GM23338 (cell line): ENCODE results near the gene HMOX1. TPM values are rescaled to one million over a fixed set of nuclear protein-coding genes. Genes with fewer than 3 reads are reported as not detected.

Source experiments
- ATAC-seq: fragments of 200-7000 bp; cut with Tn5 transposase; 3 replicates; pipeline ENCODE4 v1.9.1; 2020
- DNase-seq: peaks from one replicate; pipeline ENCODE4 v3.0.0-alpha.2; 2015; ENCODE audit warnings: low spot score
- H2AFZ ChIP-seq: fragments of 200-600 bp; sonication (generic); 2 replicates; pipeline ENCODE4 v1.8.0; 2016; ENCODE audit warnings: antibody characterized with exemption, mild to moderate bottlenecking, moderate library complexity
- H3F3A ChIP-seq: fragments of 200-600 bp; sonication (generic); replicated peaks from 2 replicates; pipeline ENCODE4 v1.8.0; 2017; ENCODE audit warnings: antibody characterized with exemption, mixed run types, low read depth
- H3K27ac ChIP-seq: fragments of 200-600 bp; sonication (generic); 2 replicates; pipeline ENCODE4 v1.6.1; 2016; ENCODE audit warnings: low read depth
- H3K27me3 ChIP-seq: fragments of 200-600 bp; sonication (generic); 2 replicates; pipeline ENCODE4 v1.8.0; 2016; ENCODE audit warnings: mild to moderate bottlenecking, mixed run types, moderate library complexity; ENCODE audit not compliant: insufficient read depth
- H3K36me3 ChIP-seq: fragments of 200-600 bp; sonication (generic); 2 replicates; pipeline ENCODE4 v1.8.0; 2016; ENCODE audit warnings: mild to moderate bottlenecking; ENCODE audit not compliant: insufficient read depth
- H3K4me1 ChIP-seq: fragments of 200-600 bp; sonication (generic); 2 replicates; pipeline ENCODE4 v1.8.0; 2016; ENCODE audit warnings: mild to moderate bottlenecking, moderate library complexity; ENCODE audit not compliant: insufficient read depth
- H3K4me2 ChIP-seq: fragments of 200-600 bp; sonication (generic); 2 replicates; pipeline ENCODE4 v1.7.1; 2017; ENCODE audit warnings: mixed run types
- H3K4me3 ChIP-seq: fragments of 200-600 bp; sonication (generic); 2 replicates; pipeline ENCODE4 v1.6.1; 2016; ENCODE audit warnings: mixed run types
- H3K79me2 ChIP-seq: fragments of 200-600 bp; sonication (generic); replicated peaks from 2 replicates; pipeline ENCODE4 v1.8.0; 2017; ENCODE audit warnings: mild to moderate bottlenecking; ENCODE audit not compliant: insufficient read depth
- H3K9me2 ChIP-seq: fragments of 200-600 bp; sonication (generic); 2 replicates; pipeline ENCODE4 v1.8.0; 2017; ENCODE audit not compliant: insufficient read depth
- H4K20me1 ChIP-seq: fragments of 200-600 bp; sonication (generic); replicated peaks from 2 replicates; pipeline ENCODE4 v1.8.0; 2017; ENCODE audit warnings: mild to moderate bottlenecking; ENCODE audit not compliant: insufficient read depth
- H3K27ac Mint-ChIP-seq: 2 replicates; pipeline ENCODE4 v1.8.0; 2020; ENCODE audit warnings: inconsistent platforms, mild to moderate bottlenecking, moderate library complexity, mixed read lengths
- H3K27me3 Mint-ChIP-seq: 3 replicates; pipeline ENCODE4 v1.8.0; 2022; ENCODE audit warnings: low read depth, mild to moderate bottlenecking, moderate library complexity, mixed read lengths, inconsistent platforms; ENCODE audit not compliant: insufficient read depth, poor library complexity
- H3K36me3 Mint-ChIP-seq: 3 replicates; pipeline ENCODE4 v1.8.0; 2021; ENCODE audit warnings: low read depth, mild to moderate bottlenecking, inconsistent platforms, moderate library complexity, mixed read lengths
- H3K4me1 Mint-ChIP-seq: 3 replicates; pipeline ENCODE4 v1.8.0; 2020; ENCODE audit warnings: mild to moderate bottlenecking, inconsistent platforms, mixed read lengths
- H3K4me3 Mint-ChIP-seq: 3 replicates; pipeline ENCODE4 v1.8.0; 2021; ENCODE audit warnings: moderate library complexity, mild to moderate bottlenecking, inconsistent platforms, mixed read lengths
- H3K9me3 Mint-ChIP-seq: 3 replicates; pipeline ENCODE4 v1.8.0; 2020; ENCODE audit warnings: moderate library complexity, mild to moderate bottlenecking, inconsistent platforms, mixed read lengths
- CREB1 ChIP-seq: fragments of 250-450 bp; sonication (Bioruptor Pico); IDR thresholded peaks from 2 replicates; pipeline ENCODE4 v1.5.0; 2020; ENCODE audit warnings: low read depth, mild to moderate bottlenecking, moderate library complexity
- CTCF ChIP-seq, 2 experiments: fragments of 200-600 bp in 1 of 2; sonication (generic) in 1 of 2; conservative IDR thresholded peaks; 2 replicates each; pipeline versions ENCODE4 v1.5.1 to v1.6.1; 2016 to 2017; ENCODE audit warnings: antibody characterized with exemption in 2 of 2, low read depth in 2 of 2, mild to moderate bottlenecking in 2 of 2, moderate library complexity in 1 of 2
- EZH2 ChIP-seq: fragments of 200-600 bp; sonication (generic); IDR thresholded peaks from one replicate; pipeline ENCODE4 v1.8.0; 2017; ENCODE audit warnings: antibody characterized with exemption, mild to moderate bottlenecking, low read depth; ENCODE audit not compliant: unreplicated experiment
- EZH2phosphoT487 ChIP-seq: fragments of 200-600 bp; sonication (generic); IDR thresholded peaks from one replicate; pipeline ENCODE4 v1.8.1; 2018; ENCODE audit warnings: antibody characterized with exemption; ENCODE audit not compliant: unreplicated experiment
- JUNB ChIP-seq: IDR thresholded peaks from one replicate; pipeline ENCODE4 v1.6.1; 2016; ENCODE audit warnings: antibody characterized with exemption; ENCODE audit not compliant: unreplicated experiment
- NANOG ChIP-seq: IDR thresholded peaks from 2 replicates; pipeline ENCODE4 v1.6.1; 2016; ENCODE audit warnings: antibody characterized with exemption, borderline replicate concordance
- POLR2AphosphoS5 ChIP-seq: IDR thresholded peaks from 2 replicates; pipeline ENCODE4 v1.6.1; 2016; ENCODE audit warnings: antibody characterized with exemption, low read depth
- STAT1 ChIP-seq: IDR thresholded peaks from one replicate; pipeline ENCODE4 v1.6.1; 2016; ENCODE audit warnings: antibody characterized with exemption; ENCODE audit not compliant: unreplicated experiment
- ZNF114 ChIP-seq: fragments of 250-450 bp; sonication (Bioruptor Pico); IDR thresholded peaks from 2 replicates; pipeline ENCODE4 v1.5.0; 2020; ENCODE audit warnings: mild to moderate bottlenecking, moderate library complexity
- ZNF331 ChIP-seq: fragments of 250-450 bp; sonication (Bioruptor Pico); IDR thresholded peaks from 2 replicates; pipeline ENCODE4 v1.5.0; 2020; ENCODE audit warnings: low read depth, mild to moderate bottlenecking, moderate library complexity
- polyA plus RNA-seq: library from polyadenylated mRNA; unstranded; fragments of >200 nt; fragmentation: Nextera tagmentation; extraction: Ambion mirVana; gene quantifications from 2 replicates; pipeline ENCODE4 v1.2.1, GENCODE V29; 2016
- total RNA-seq: library from RNA; depleted of rRNA; stranded (reverse); fragments of >200 nt; shearing (Covaris generic); gene quantifications from 2 replicates; pipeline ENCODE4 v1.2.3, GENCODE V29; 2014
- TF ChIP-seq, protein P1 (sequence below): IDR thresholded peaks from one replicate; pipeline ENCODE4 v1.6.1; 2018; ENCODE audit warnings: antibody characterized with exemption; ENCODE audit not compliant: unreplicated experiment
- TF ChIP-seq, protein P2 (sequence below): fragments of 250-450 bp; sonication (Bioruptor Pico); IDR thresholded peaks from 2 replicates; pipeline ENCODE4 v1.5.0; 2020; ENCODE audit warnings: mild to moderate bottlenecking, moderate library complexity
- TF ChIP-seq, protein P3 (sequence below): IDR thresholded peaks from 2 replicates; pipeline ENCODE4 v1.6.1; 2016; ENCODE audit warnings: antibody characterized with exemption

HMOX1 gene
- total and polyA plus RNA-seq, 2 experiments from 2014 or later: 10.9 to 22.6 TPM

DNA sequence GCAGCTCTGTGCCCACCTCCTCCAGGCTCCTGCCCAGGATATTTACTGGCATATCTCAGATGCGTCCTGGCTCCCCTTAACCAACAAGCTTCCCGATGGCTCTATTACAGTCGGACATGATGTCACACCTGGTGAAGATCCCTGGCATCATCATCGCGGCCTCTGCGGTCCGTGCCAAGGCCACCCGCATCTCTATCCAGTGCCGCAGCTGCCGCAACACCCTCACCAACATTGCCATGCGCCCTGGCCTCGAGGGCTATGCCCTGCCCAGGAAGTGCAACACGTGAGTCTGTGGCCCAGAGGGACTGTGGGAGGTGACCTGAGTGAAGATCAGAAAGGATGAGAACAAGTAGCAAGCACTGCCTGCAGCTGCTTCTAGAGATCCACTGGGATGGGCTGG is 25.5 kb downstream of the HMOX1 start:
- H4K20me1 ChIP-seq: peaks cover 12% of the 10 kb centered on the region
- H3K27ac ChIP-seq: no peak overlapping the region
- H3K4me1 ChIP-seq: peaks cover 4% of the 10 kb centered on the region
- DNase-seq (no peak), ATAC-seq (no peak)
- H3K9me3 Mint-ChIP-seq: no peaks in the 10 kb centered on the region
- peaks cover 12% of the 10 kb centered on the region for H3K27me3 Mint-ChIP-seq
- H3K27me3 ChIP-seq: no peaks in the 10 kb centered on the region
- H3K27ac Mint-ChIP-seq: peak overlapping the region; percentile 41; the same call in 1 of the 2 replicates
- 0 out of 2 replicates have a peak, but pooled peaks cover 4% of the 10 kb centered on the region for H3F3A ChIP-seq
- no peak for TF ChIP-seq ZNF331 (CRISPR knock-in tag)
- no peak for TF ChIP-seq JUNB
- TF ChIP-seq ZNF114 (CRISPR knock-in tag): no peak
- TF ChIP-seq CREB1: no peak
- TF ChIP-seq, protein P1, sequence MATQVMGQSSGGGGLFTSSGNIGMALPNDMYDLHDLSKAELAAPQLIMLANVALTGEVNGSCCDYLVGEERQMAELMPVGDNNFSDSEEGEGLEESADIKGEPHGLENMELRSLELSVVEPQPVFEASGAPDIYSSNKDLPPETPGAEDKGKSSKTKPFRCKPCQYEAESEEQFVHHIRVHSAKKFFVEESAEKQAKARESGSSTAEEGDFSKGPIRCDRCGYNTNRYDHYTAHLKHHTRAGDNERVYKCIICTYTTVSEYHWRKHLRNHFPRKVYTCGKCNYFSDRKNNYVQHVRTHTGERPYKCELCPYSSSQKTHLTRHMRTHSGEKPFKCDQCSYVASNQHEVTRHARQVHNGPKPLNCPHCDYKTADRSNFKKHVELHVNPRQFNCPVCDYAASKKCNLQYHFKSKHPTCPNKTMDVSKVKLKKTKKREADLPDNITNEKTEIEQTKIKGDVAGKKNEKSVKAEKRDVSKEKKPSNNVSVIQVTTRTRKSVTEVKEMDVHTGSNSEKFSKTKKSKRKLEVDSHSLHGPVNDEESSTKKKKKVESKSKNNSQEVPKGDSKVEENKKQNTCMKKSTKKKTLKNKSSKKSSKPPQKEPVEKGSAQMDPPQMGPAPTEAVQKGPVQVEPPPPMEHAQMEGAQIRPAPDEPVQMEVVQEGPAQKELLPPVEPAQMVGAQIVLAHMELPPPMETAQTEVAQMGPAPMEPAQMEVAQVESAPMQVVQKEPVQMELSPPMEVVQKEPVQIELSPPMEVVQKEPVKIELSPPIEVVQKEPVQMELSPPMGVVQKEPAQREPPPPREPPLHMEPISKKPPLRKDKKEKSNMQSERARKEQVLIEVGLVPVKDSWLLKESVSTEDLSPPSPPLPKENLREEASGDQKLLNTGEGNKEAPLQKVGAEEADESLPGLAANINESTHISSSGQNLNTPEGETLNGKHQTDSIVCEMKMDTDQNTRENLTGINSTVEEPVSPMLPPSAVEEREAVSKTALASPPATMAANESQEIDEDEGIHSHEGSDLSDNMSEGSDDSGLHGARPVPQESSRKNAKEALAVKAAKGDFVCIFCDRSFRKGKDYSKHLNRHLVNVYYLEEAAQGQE: no peak
- no peak for TF ChIP-seq NANOG
- TF ChIP-seq, protein P2, sequence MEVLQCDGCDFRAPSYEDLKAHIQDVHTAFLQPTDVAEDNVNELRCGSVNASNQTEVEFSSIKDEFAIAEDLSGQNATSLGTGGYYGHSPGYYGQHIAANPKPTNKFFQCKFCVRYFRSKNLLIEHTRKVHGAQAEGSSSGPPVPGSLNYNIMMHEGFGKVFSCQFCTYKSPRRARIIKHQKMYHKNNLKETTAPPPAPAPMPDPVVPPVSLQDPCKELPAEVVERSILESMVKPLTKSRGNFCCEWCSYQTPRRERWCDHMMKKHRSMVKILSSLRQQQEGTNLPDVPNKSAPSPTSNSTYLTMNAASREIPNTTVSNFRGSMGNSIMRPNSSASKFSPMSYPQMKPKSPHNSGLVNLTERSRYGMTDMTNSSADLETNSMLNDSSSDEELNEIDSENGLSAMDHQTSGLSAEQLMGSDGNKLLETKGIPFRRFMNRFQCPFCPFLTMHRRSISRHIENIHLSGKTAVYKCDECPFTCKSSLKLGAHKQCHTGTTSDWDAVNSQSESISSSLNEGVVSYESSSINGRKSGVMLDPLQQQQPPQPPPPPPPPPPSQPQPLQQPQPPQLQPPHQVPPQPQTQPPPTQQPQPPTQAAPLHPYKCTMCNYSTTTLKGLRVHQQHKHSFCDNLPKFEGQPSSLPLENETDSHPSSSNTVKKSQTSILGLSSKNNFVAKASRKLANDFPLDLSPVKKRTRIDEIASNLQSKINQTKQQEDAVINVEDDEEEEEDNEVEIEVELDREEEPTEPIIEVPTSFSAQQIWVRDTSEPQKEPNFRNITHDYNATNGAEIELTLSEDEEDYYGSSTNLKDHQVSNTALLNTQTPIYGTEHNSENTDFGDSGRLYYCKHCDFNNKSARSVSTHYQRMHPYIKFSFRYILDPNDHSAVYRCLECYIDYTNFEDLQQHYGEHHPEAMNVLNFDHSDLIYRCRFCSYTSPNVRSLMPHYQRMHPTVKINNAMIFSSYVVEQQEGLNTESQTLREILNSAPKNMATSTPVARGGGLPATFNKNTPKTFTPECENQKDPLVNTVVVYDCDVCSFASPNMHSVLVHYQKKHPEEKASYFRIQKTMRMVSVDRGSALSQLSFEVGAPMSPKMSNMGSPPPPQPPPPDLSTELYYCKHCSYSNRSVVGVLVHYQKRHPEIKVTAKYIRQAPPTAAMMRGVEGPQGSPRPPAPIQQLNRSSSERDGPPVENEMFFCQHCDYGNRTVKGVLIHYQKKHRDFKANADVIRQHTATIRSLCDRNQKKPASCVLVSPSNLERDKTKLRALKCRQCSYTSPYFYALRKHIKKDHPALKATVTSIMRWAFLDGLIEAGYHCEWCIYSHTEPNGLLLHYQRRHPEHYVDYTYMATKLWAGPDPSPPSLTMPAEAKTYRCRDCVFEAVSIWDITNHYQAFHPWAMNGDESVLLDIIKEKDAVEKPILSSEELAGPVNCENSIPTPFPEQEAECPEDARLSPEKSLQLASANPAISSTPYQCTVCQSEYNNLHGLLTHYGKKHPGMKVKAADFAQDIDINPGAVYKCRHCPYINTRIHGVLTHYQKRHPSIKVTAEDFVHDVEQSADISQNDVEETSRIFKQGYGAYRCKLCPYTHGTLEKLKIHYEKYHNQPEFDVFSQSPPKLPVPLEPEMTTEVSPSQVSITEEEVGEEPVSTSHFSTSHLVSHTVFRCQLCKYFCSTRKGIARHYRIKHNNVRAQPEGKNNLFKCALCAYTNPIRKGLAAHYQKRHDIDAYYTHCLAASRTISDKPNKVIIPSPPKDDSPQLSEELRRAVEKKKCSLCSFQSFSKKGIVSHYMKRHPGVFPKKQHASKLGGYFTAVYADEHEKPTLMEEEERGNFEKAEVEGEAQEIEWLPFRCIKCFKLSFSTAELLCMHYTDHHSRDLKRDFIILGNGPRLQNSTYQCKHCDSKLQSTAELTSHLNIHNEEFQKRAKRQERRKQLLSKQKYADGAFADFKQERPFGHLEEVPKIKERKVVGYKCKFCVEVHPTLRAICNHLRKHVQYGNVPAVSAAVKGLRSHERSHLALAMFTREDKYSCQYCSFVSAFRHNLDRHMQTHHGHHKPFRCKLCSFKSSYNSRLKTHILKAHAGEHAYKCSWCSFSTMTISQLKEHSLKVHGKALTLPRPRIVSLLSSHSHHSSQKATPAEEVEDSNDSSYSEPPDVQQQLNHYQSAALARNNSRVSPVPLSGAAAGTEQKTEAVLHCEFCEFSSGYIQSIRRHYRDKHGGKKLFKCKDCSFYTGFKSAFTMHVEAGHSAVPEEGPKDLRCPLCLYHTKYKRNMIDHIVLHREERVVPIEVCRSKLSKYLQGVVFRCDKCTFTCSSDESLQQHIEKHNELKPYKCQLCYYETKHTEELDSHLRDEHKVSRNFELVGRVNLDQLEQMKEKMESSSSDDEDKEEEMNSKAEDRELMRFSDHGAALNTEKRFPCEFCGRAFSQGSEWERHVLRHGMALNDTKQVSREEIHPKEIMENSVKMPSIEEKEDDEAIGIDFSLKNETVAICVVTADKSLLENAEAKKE (CRISPR knock-in tag): no peak
- no peak for TF ChIP-seq STAT1
- TF ChIP-seq EZH2phosphoT487: no peak
- no peak for TF ChIP-seq CTCF (conservative IDR thresholded peaks at IDR 0.05; ENCODE audit: low read depth in 2 of 2)
- no peak for TF ChIP-seq EZH2
- TF ChIP-seq POLR2AphosphoS5: no peak
- TF ChIP-seq, protein P3, sequence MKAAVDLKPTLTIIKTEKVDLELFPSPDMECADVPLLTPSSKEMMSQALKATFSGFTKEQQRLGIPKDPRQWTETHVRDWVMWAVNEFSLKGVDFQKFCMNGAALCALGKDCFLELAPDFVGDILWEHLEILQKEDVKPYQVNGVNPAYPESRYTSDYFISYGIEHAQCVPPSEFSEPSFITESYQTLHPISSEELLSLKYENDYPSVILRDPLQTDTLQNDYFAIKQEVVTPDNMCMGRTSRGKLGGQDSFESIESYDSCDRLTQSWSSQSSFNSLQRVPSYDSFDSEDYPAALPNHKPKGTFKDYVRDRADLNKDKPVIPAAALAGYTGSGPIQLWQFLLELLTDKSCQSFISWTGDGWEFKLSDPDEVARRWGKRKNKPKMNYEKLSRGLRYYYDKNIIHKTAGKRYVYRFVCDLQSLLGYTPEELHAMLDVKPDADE: no peak
- peaks cover 91% of the 10 kb centered on the region for H3K36me3 ChIP-seq
- no peak overlapping the region for H3K4me3 Mint-ChIP-seq
- peaks cover 100% of the 10 kb centered on the region for H3K36me3 Mint-ChIP-seq
- peaks cover 40% of the 10 kb centered on the region for H3K79me2 ChIP-seq
- no peak overlapping the region for H3K4me2 ChIP-seq
- H3K4me3 ChIP-seq: no peak overlapping the region
- H3K4me1 Mint-ChIP-seq: peaks cover 17% of the 10 kb centered on the region
- H2AFZ ChIP-seq: no peak overlapping the region
- no peaks in the 10 kb centered on the region for H3K9me2 ChIP-seq
